GM20000 (cell line): ENCODE measurements around the gene SETX.

Experiments
- DNase-seq: peaks from one replicate; pipeline ENCODE4 v3.0.0; 2012; ENCODE audit warnings: low spot score
- CTCF ChIP-seq: IDR thresholded peaks from 2 replicates; pipeline ENCODE4 v1.5.1; 2012; ENCODE audit warnings: mild to moderate bottlenecking, control low read depth; ENCODE audit errors: extremely low read depth, missing control alignments

The SETX gene

DNA sequence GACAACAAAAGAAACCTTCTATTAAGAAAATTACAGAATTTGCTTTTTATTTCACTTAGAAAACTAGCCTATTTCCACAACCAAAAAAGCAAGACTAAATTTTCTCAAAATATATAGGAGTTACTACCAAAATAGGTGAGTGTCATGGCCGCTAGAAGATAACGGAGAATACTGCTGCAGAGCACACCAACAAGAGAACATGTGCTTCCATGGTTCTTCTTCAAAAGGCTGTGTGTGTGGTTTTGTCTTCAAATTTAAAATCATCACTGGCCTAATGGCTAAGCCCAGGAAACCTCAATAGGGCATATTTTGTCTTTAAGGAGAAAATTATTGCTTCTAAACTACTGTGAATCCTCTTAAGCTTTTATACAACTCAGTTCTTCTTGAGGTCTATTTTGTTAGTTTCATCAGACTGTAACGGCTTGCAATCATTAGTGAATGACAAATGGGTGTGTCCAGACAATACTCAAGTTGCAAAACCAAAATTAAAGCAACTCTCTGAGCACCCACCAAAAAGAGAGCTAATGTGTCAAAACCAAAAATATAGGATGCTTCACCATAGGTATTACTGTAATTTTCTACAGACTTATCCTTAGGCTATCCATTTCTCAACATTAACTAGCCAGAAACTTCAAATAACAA is 3.3 kb downstream of the SETX start:
- DNase-seq, result no peak
- TF ChIP-seq CTCF, result no peak

GRCh38 chr9:132350861-132351315 is 3.9 kb downstream of the SETX start:
- peak; percentile 74 for DNase-seq
- TF ChIP-seq CTCF, result no peak

- DNase-seq, result no peak
- no peak for TF ChIP-seq CTCF
These were observed 6.1 kb downstream of the SETX start for GRCh38 chr9:132348676-132349075.

GRCh38 chr9:132346177-132346576 is 8.6 kb downstream of the SETX start:
- no peak for TF ChIP-seq CTCF
- no peak for DNase-seq

DNA sequence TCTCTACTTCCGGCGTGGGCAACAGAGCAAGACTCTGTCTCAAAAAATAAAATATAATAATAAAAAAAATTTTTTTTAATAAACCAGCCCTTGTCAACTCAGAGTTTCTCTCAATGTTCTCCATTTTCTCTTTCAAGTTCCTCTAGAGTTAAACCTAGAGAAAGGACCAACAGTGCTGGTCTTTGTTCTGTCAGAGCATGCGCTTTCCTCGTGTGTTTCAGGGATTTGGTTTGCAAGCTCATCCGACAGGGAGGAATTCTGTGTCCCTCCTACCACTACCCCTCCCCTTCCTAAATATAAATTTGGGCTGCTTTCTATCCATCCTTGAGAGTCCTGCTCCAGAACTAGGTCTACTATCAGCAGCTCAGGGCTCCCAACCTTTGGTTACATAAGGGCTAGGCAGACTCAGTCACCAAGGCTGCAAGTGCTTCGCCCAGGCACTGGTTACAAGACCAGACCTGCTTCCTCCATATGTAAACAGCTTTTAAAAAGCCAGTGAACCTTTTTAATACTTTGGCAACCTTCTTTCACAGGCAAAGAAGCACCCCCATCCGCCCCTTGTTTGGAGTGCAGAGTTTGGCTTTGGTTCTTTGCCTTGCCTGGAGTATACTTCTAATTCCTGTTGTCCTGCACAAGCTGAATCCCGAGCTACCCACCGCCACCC is 13.5 kb downstream of the SETX start:
- no peak for DNase-seq
- TF ChIP-seq CTCF, result no peak

DNA sequence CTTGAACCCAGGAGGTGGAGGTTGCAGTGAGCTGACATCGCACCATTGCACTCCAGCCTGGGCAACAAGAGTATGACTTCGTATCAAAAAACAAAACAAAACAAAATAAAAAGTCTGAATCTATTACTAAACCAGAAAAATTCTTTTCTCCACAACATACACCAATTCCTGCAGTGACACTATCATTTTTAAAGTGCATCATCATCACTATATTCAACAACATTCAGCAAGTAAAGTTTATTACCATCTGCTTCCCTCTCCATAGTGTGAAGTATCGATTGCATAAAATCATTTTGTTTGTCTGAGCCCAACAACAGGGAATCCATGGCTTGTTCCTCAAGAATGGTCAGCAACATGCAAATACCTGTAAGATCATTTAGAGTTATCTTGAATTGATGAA is 20.4 kb downstream of the SETX start:
- no peak for TF ChIP-seq CTCF
- DNase-seq, result no peak

- no peak for TF ChIP-seq CTCF
- no peak for DNase-seq
These were observed 21.2 kb downstream of the SETX start for GRCh38 chr9:132333556-132333955.
